ENCODE results near the gene DLX4.

GRCh38 chr17:49963309-49963625 lies 5.7 kb upstream of the DLX4 start:
- TF ChIP-seq USF2 (IDR thresholded peaks at IDR 0.05; ENCODE audit: borderline replicate concordance, low read depth, low read length): no peak
- no peak for TF ChIP-seq POLR2A (IDR thresholded peaks at IDR 0.05; ENCODE audit: low read depth, low read length)
- no peak for TF ChIP-seq CTCF (IDR thresholded peaks at IDR 0.05 in 2 of 3, conservative IDR thresholded peaks at IDR 0.05 in 1 of 3; ENCODE audit: control insufficient read depth in 2 of 3, extremely low read depth in 1 of 3, insufficient read depth in 1 of 3, low read depth in 3 of 3, low read length in 3 of 3)
- TF ChIP-seq JUND (IDR thresholded peaks at IDR 0.05; ENCODE audit: low read depth, low read length): no peak
- no peak for TF ChIP-seq CBX5 (IDR thresholded peaks at IDR 0.05; ENCODE audit: low read depth)
- TF ChIP-seq POU2F2 (IDR thresholded peaks at IDR 0.05; ENCODE audit: borderline replicate concordance, low read depth, low read length): no peak
- no peak for TF ChIP-seq NR2F1 (conservative IDR thresholded peaks at IDR 0.05)
- TF ChIP-seq, protein P1, sequence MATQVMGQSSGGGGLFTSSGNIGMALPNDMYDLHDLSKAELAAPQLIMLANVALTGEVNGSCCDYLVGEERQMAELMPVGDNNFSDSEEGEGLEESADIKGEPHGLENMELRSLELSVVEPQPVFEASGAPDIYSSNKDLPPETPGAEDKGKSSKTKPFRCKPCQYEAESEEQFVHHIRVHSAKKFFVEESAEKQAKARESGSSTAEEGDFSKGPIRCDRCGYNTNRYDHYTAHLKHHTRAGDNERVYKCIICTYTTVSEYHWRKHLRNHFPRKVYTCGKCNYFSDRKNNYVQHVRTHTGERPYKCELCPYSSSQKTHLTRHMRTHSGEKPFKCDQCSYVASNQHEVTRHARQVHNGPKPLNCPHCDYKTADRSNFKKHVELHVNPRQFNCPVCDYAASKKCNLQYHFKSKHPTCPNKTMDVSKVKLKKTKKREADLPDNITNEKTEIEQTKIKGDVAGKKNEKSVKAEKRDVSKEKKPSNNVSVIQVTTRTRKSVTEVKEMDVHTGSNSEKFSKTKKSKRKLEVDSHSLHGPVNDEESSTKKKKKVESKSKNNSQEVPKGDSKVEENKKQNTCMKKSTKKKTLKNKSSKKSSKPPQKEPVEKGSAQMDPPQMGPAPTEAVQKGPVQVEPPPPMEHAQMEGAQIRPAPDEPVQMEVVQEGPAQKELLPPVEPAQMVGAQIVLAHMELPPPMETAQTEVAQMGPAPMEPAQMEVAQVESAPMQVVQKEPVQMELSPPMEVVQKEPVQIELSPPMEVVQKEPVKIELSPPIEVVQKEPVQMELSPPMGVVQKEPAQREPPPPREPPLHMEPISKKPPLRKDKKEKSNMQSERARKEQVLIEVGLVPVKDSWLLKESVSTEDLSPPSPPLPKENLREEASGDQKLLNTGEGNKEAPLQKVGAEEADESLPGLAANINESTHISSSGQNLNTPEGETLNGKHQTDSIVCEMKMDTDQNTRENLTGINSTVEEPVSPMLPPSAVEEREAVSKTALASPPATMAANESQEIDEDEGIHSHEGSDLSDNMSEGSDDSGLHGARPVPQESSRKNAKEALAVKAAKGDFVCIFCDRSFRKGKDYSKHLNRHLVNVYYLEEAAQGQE (IDR thresholded peaks at IDR 0.05; ENCODE audit: low read depth, low read length): no peak
- TF ChIP-seq, protein P2, sequence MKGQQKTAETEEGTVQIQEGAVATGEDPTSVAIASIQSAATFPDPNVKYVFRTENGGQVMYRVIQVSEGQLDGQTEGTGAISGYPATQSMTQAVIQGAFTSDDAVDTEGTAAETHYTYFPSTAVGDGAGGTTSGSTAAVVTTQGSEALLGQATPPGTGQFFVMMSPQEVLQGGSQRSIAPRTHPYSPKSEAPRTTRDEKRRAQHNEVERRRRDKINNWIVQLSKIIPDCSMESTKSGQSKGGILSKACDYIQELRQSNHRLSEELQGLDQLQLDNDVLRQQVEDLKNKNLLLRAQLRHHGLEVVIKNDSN (IDR thresholded peaks at IDR 0.05; ENCODE audit: borderline replicate concordance, extremely low read length, insufficient read depth, low read depth, low read length): no peak
- TF ChIP-seq, protein P3, sequence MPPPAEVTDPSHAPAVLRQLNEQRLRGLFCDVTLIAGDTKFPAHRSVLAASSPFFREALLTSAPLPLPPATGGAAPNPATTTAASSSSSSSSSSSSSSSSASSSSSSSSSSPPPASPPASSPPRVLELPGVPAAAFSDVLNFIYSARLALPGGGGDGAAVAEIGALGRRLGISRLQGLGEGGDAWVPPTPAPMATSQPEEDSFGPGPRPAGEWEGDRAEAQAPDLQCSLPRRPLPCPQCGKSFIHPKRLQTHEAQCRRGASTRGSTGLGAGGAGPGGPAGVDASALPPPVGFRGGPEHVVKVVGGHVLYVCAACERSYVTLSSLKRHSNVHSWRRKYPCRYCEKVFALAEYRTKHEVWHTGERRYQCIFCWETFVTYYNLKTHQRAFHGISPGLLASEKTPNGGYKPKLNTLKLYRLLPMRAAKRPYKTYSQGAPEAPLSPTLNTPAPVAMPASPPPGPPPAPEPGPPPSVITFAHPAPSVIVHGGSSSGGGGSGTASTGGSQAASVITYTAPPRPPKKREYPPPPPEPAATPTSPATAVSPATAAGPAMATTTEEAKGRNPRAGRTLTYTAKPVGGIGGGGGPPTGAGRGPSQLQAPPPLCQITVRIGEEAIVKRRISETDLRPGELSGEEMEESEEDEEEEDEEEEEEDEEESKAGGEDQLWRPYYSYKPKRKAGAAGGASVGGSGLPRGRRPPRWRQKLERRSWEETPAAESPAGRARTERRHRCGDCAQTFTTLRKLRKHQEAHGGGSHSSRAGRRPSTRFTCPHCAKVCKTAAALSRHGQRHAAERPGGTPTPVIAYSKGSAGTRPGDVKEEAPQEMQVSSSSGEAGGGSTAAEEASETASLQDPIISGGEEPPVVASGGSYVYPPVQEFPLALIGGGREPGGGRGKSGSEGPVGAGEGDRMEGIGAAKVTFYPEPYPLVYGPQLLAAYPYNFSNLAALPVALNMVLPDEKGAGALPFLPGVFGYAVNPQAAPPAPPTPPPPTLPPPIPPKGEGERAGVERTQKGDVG (CRISPR knock-in tag; IDR thresholded peaks at IDR 0.05): no peak
- TF ChIP-seq EP300 (IDR thresholded peaks at IDR 0.05; ENCODE audit: borderline replicate concordance in 1 of 2, control insufficient read depth in 1 of 2, low read depth in 2 of 2, low read length in 2 of 2): no peak
- TF ChIP-seq PAX5 (IDR thresholded peaks at IDR 0.05; ENCODE audit: borderline replicate concordance, low read depth, low read length): no peak
